CD8-positive, alpha-beta memory T cell (primary cell): ENCODE data around the gene MEGF10. TPM values are rescaled to one million over a fixed set of nuclear protein-coding genes. Genes with fewer than 3 reads are reported as not detected.

ENCODE experiments used
- CTCF ChIA-PET: fragments of 350-600 bp; sonication (Branson Sonifier 250); formaldehyde crosslinking; loops from one replicate; lab custom pipeline; 2021; ENCODE audit warnings: antibody characterized with exemption; lab: Charles Lee
- POLR2A ChIA-PET: fragments of 350-600 bp; sonication (Branson Sonifier 250); formaldehyde crosslinking; loops from one replicate; lab custom pipeline; 2021; ENCODE audit warnings: antibody characterized with exemption; lab: Charles Lee
- DNase-seq, 5 donors: peaks; one replicate each; pipeline versions ENCODE4 v3.0.0 to v3.0.0-alpha.2; 2020 to 2022; ENCODE audit warnings: mixed read lengths in 1 of 5
- H3K27ac ChIP-seq: one replicate; pipeline ENCODE4 v1.7.0; 2013; ENCODE audit warnings: low read depth, mild to moderate bottlenecking, low read length, moderate library complexity
- H3K27me3 ChIP-seq: 2 replicates; pipeline ENCODE4 v1.7.0; 2013; ENCODE audit warnings: low read length, mild to moderate bottlenecking; ENCODE audit not compliant: insufficient read depth, poor library complexity, severe bottlenecking
- H3K36me3 ChIP-seq: 2 replicates; pipeline ENCODE4 v1.7.0; 2013; ENCODE audit warnings: mild to moderate bottlenecking, low read length, moderate library complexity; ENCODE audit not compliant: insufficient read depth
- H3K4me1 ChIP-seq: 2 replicates; pipeline ENCODE4 v1.7.0; 2013; ENCODE audit warnings: mild to moderate bottlenecking, low read length, moderate library complexity; ENCODE audit not compliant: insufficient read depth
- H3K4me3 ChIP-seq: 2 replicates; pipeline ENCODE4 v1.7.0; 2013; ENCODE audit warnings: mild to moderate bottlenecking, low read length
- H3K9me3 ChIP-seq: 2 replicates; pipeline ENCODE4 v1.7.0; 2013; ENCODE audit warnings: mild to moderate bottlenecking, low read length
- H3K27ac Mint-ChIP-seq, 8 donors: one replicate each; pipeline ENCODE4 v1.8.0; 2020 to 2021; ENCODE audit warnings: mixed read lengths in 8 of 8, mild to moderate bottlenecking in 6 of 8, inconsistent platforms in 3 of 8, moderate library complexity in 3 of 8
- H3K27me3 Mint-ChIP-seq, 2 donors: one replicate each; pipeline ENCODE4 v1.8.0; 2020 to 2021; ENCODE audit warnings: mixed read lengths in 2 of 2, mild to moderate bottlenecking in 1 of 2, moderate library complexity in 1 of 2
- H3K36me3 Mint-ChIP-seq, 3 donors: one replicate each; pipeline ENCODE4 v1.8.0; 2020 to 2021; ENCODE audit warnings: mixed read lengths in 3 of 3, inconsistent platforms in 1 of 3, mild to moderate bottlenecking in 1 of 3
- H3K4me1 Mint-ChIP-seq, 3 donors: one replicate each; pipeline ENCODE4 v1.8.0; 2020 to 2021; ENCODE audit warnings: mixed read lengths in 3 of 3, inconsistent platforms in 1 of 3, mild to moderate bottlenecking in 1 of 3
- H3K4me3 Mint-ChIP-seq, 7 donors: one replicate each; pipeline ENCODE4 v1.8.0; 2020 to 2021; ENCODE audit warnings: mixed read lengths in 7 of 7, mild to moderate bottlenecking in 6 of 7, moderate library complexity in 4 of 7, inconsistent platforms in 2 of 7
- H3K9me3 Mint-ChIP-seq, 5 donors: one replicate each; pipeline ENCODE4 v1.8.0; 2020 to 2022; ENCODE audit warnings: mixed read lengths in 5 of 5, mild to moderate bottlenecking in 3 of 5, moderate library complexity in 2 of 5, inconsistent platforms in 1 of 5
- polyA plus RNA-seq: library from polyadenylated mRNA; unstranded; fragments of 300-500 nt; fragmentation: Illumina TruSeq; gene quantifications from one replicate; pipeline ENCODE4 v1.2.3, GENCODE V29; 2021
- total RNA-seq, 2 experiments: library from RNA; stranded (reverse); gene quantifications; one replicate each; pipeline ENCODE4 v1.2.3, GENCODE V29; 2021

Gene MEGF10
- total and polyA plus RNA-seq, 3 experiments from 2014 or later: not detected

DNA sequence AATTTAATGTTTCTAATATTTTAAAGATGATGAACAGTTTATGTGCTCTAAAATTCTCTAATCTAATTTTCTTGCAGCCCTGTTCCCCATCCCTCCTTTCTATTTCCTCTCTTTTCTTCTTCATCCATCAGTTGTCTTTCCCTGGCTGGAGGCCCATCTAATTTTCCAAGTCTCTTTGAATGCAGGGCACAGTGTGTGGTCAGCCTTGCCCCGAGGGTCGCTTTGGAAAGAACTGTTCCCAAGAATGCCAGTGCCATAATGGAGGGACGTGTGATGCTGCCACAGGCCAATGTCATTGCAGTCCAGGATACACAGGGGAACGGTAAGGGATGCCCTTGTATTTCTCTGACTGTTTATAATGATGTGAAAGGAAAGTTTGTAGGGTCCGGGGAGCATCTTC is 111.8 kb downstream of the MEGF10 start:
- Histone ChIP-seq H3K4me1 (no peaks in the 10 kb centered on the region), H3K27me3 (no peaks in the 10 kb centered on the region), H3K4me3 (no peak overlapping the region), H3K9me3 (no peaks in the 10 kb centered on the region), H3K36me3 (no peaks in the 10 kb centered on the region), H3K27ac (no peak overlapping the region)
- no peaks in the 10 kb centered on the region for H3K9me3 Mint-ChIP-seq
- H3K36me3 Mint-ChIP-seq: no peaks in the 10 kb centered on the region
- peaks cover 17 to 24% of the 10 kb centered on the region in 2 donors for H3K27me3 Mint-ChIP-seq
- no peaks in the 10 kb centered on the region for H3K4me1 Mint-ChIP-seq
- DNase-seq: no peak
- no peak overlapping the region for H3K27ac Mint-ChIP-seq
- CTCF ChIA-PET: no interaction called here
- POLR2A ChIA-PET: no interaction called here
- no peak overlapping the region for H3K4me3 Mint-ChIP-seq

- POLR2A ChIA-PET: no interaction called here
- Mint-ChIP-seq H3K9me3 (no peaks in the 10 kb centered on the region), H3K27me3 (peaks cover 16 to 17% of the 10 kb centered on the region in 2 donors), H3K4me1 (no peaks in the 10 kb centered on the region), H3K36me3 (no peaks in the 10 kb centered on the region), H3K27ac (no peak overlapping the region), H3K4me3 (no peak overlapping the region)
- CTCF ChIA-PET: no interaction called here
- H3K36me3 ChIP-seq: no peaks in the 10 kb centered on the region
- no peaks in the 10 kb centered on the region for H3K9me3 ChIP-seq
- no peaks in the 10 kb centered on the region for H3K27me3 ChIP-seq
- no peak for DNase-seq
- no peak overlapping the region for H3K4me3 ChIP-seq
- H3K4me1 ChIP-seq: no peaks in the 10 kb centered on the region
- H3K27ac ChIP-seq: no peak overlapping the region
These were observed 113.6 kb downstream of the MEGF10 start for GRCh38 chr5:127404190-127404589.

DNA sequence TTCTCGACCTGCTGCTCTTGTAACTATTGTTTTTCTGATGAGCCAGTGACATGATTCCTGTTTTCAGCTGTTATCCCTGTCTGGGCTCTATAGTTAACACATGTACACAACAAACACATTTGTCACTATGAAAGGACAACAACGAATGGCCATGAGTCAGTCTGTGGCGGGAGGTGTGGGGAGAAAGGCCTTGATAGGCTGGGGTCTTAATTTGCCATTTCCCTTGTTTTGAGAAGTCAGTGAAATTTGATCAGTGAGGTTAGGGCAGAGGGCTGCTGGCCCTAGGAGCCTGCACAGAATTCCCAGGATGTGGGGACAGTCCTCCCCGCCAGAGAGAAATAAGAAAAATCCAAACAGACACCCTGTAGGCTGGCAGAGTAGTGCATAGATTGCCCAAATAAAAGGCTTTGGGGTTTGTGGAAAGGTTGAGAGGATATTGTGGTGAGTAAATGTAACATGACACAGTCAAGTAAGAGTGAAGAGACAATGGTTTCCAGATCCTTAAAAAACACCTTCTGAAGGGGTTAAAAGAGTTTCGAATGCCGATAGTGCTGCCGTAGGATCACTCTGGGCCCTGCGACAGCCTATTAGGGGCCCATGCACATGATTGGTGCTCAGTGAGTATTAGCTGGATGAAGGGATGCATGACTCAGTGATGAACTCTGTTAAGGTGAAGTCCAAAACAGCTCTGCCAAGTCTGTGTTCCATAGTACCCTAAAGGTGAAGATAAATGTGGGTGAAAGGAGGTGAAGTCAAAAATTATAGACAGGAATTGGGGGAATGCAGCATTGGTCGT is 115.9 kb downstream of the MEGF10 start:
- peaks cover 16 to 17% of the 10 kb centered on the region in 2 donors for H3K27me3 Mint-ChIP-seq
- H3K9me3 Mint-ChIP-seq: peaks cover 0 to 2% (median 0%) of the 10 kb centered on the region in 5 donors
- Histone ChIP-seq H3K9me3 (no peaks in the 10 kb centered on the region), H3K36me3 (no peaks in the 10 kb centered on the region), H3K4me3 (no peak overlapping the region), H3K27me3 (no peaks in the 10 kb centered on the region), H3K4me1 (no peaks in the 10 kb centered on the region), H3K27ac (no peak overlapping the region)
- H3K4me1 Mint-ChIP-seq: peaks cover 0 to 5% (median 3%) of the 10 kb centered on the region in 3 donors
- no peak overlapping the region for H3K27ac Mint-ChIP-seq
- no peaks in the 10 kb centered on the region for H3K36me3 Mint-ChIP-seq
- H3K4me3 Mint-ChIP-seq: no peak overlapping the region
- POLR2A ChIA-PET: no interaction called here
- DNase-seq: no peak
- CTCF ChIA-PET: no interaction called here

GRCh38 chr5:127409246-127409917 is 118.8 kb downstream of the MEGF10 start:
- Mint-ChIP-seq H3K4me3 (no peak overlapping the region), H3K27me3 (peaks cover 10 to 11% of the 10 kb centered on the region in 2 donors), H3K27ac (no peak overlapping the region), H3K4me1 (peaks cover 0 to 5% (median 3%) of the 10 kb centered on the region in 3 donors), H3K36me3 (no peaks in the 10 kb centered on the region), H3K9me3 (peaks cover 0 to 2% (median 0%) of the 10 kb centered on the region in 5 donors)
- no peak for DNase-seq
- POLR2A ChIA-PET: no interaction called here
- Histone ChIP-seq H3K9me3 (no peaks in the 10 kb centered on the region), H3K4me1 (no peaks in the 10 kb centered on the region), H3K4me3 (no peak overlapping the region), H3K36me3 (no peaks in the 10 kb centered on the region), H3K27ac (no peak overlapping the region), H3K27me3 (no peaks in the 10 kb centered on the region)
- CTCF ChIA-PET: no interaction called here

- DNase-seq: no peak
- H3K36me3 Mint-ChIP-seq: no peaks in the 10 kb centered on the region
- H3K4me1 Mint-ChIP-seq: peaks cover 0 to 5% (median 3%) of the 10 kb centered on the region in 3 donors
- Histone ChIP-seq H3K9me3 (no peaks in the 10 kb centered on the region), H3K27ac (no peak overlapping the region), H3K4me1 (no peaks in the 10 kb centered on the region), H3K27me3 (no peaks in the 10 kb centered on the region), H3K4me3 (no peak overlapping the region), H3K36me3 (no peaks in the 10 kb centered on the region)
- peaks cover 0 to 2% (median 0%) of the 10 kb centered on the region in 5 donors for H3K9me3 Mint-ChIP-seq
- CTCF ChIA-PET: no interaction called here
- no peak overlapping the region for H3K27ac Mint-ChIP-seq
- POLR2A ChIA-PET: no interaction called here
- no peak overlapping the region for H3K4me3 Mint-ChIP-seq
- H3K27me3 Mint-ChIP-seq: peaks cover 9 to 13% of the 10 kb centered on the region in 2 donors
These were observed 119.5 kb downstream of the MEGF10 start for GRCh38 chr5:127409921-127410675.

- H3K9me3 ChIP-seq: no peaks in the 10 kb centered on the region
- no peak for DNase-seq
- no peaks in the 10 kb centered on the region for H3K27me3 ChIP-seq
- H3K4me1 ChIP-seq: no peaks in the 10 kb centered on the region
- no peak overlapping the region for H3K27ac ChIP-seq
- no peak overlapping the region for H3K4me3 ChIP-seq
- no peak overlapping the region for H3K4me3 Mint-ChIP-seq
- peaks cover 0 to 5% (median 3%) of the 10 kb centered on the region in 3 donors for H3K4me1 Mint-ChIP-seq
- H3K36me3 ChIP-seq: no peaks in the 10 kb centered on the region
- ChIA-PET POLR2A (no interaction called here), CTCF (no interaction called here)
- peaks cover 8 to 13% of the 10 kb centered on the region in 2 donors for H3K27me3 Mint-ChIP-seq
- H3K27ac Mint-ChIP-seq: peak overlapping the region in 1 of 8 donors; percentile 32
- peaks cover 0 to 2% (median 0%) of the 10 kb centered on the region in 5 donors for H3K9me3 Mint-ChIP-seq
- no peaks in the 10 kb centered on the region for H3K36me3 Mint-ChIP-seq
These were observed 120.4 kb downstream of the MEGF10 start for GRCh38 chr5:127410959-127411358.

DNA sequence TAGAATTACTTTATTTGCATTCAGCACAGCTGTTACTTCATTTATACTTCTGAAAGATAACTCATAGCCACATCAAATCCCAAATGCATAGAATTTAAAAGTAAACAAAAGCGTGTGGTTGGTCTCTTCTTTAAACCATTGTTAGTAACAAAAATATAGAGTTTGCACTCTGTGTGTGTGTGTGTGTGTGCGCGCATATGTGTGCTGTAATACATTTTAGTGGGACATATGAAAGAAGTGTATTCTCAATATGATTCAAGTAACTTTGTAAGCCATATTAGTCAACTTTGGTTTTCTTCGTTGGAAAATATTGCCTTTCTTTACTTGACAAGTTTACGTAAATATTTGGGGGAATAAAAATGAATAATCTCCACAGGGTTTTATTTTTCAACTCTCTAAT is 120.8 kb downstream of the MEGF10 start:
- ChIA-PET CTCF (no interaction called here), POLR2A (no interaction called here)

More for the DNA sequence above, 120.8 kb downstream of the MEGF10 start:
- Histone ChIP-seq H3K4me3 (no peak overlapping the region), H3K36me3 (no peaks in the 10 kb centered on the region), H3K27me3 (no peaks in the 10 kb centered on the region), H3K9me3 (no peaks in the 10 kb centered on the region), H3K27ac (no peak overlapping the region), H3K4me1 (no peaks in the 10 kb centered on the region)
- peak overlapping the region in 1 of 8 donors; percentile 32 for H3K27ac Mint-ChIP-seq
- peaks cover 0 to 5% (median 3%) of the 10 kb centered on the region in 3 donors for H3K4me1 Mint-ChIP-seq
- H3K27me3 Mint-ChIP-seq: peaks cover 3 to 13% of the 10 kb centered on the region in 2 donors
- H3K4me3 Mint-ChIP-seq: no peak overlapping the region
- H3K9me3 Mint-ChIP-seq: peaks cover 0 to 2% (median 0%) of the 10 kb centered on the region in 5 donors
- H3K36me3 Mint-ChIP-seq: no peaks in the 10 kb centered on the region
- DNase-seq: no peak
